ENCODE data around the gene PHGDH. TPM values are rescaled to one million over a fixed set of nuclear protein-coding genes. Genes with fewer than 3 reads are reported as not detected.
"Not testable (repeated sequence)": the region's sequence is repeated elsewhere in the genome, so short reads cannot be mapped to it uniquely, and the experiment has no call there.

The PHGDH gene
- total RNA-seq, 1 donor from 2014 or later: 99.7 TPM

GRCh38 chr1:119766374-119766794 is 54.6 kb downstream of the PHGDH start:
- no peak for DNase-seq

- no peak for DNase-seq
Measured at GRCh38 chr1:119767486-119767885, 55.8 kb downstream of the PHGDH start.

GRCh38 chr1:119768778-119769177 is 57.0 kb downstream of the PHGDH start, which contains the start of gene HMGCS2:
Gene HMGCS2 (minus strand): TSS chr1:119768905. CDS start chr1:119768844, 61 bp downstream.
- DNase-seq: no peak

- peak; percentile 67 for DNase-seq
Measured at GRCh38 chr1:119771016-119771415, 59.3 kb downstream of the PHGDH start.

- peak; percentile 44 for DNase-seq
Measured at GRCh38 chr1:119771770-119772169, 60.0 kb downstream of the PHGDH start.

- DNase-seq: no peak
Measured at GRCh38 chr1:119772298-119772697, 60.6 kb downstream of the PHGDH start.

- no peak for DNase-seq
Measured at GRCh38 chr1:119773711-119774241, 62.0 kb downstream of the PHGDH start.

GRCh38 chr1:119774746-119775490 is 63.2 kb downstream of the PHGDH start:
- no peak for DNase-seq

GRCh38 chr1:119778359-119778758 is 66.6 kb downstream of the PHGDH start:
- no peak for DNase-seq

- no peak for DNase-seq
Measured at GRCh38 chr1:119778886-119779560, 67.3 kb downstream of the PHGDH start.

GRCh38 chr1:119779869-119780356 is 68.2 kb downstream of the PHGDH start:
- DNase-seq: peak; percentile 78

GRCh38 chr1:119781434-119782210 is 69.9 kb downstream of the PHGDH start:
- no peak for DNase-seq

GRCh38 chr1:119782631-119783325 is 71.0 kb downstream of the PHGDH start:
- DNase-seq: no peak

- DNase-seq: no peak
Measured at GRCh38 chr1:119783354-119784185, 71.8 kb downstream of the PHGDH start.

GRCh38 chr1:119784191-119784781 is 72.6 kb downstream of the PHGDH start:
- peak; percentile 65 for DNase-seq

GRCh38 chr1:119786046-119786445 is 74.3 kb downstream of the PHGDH start:
- DNase-seq: not testable (repeated sequence)

- not testable (repeated sequence) for DNase-seq
Measured at GRCh38 chr1:119786473-119787050, 74.8 kb downstream of the PHGDH start.

GRCh38 chr1:119787776-119788175 is 76.0 kb downstream of the PHGDH start:
- no peak for DNase-seq

GRCh38 chr1:119790451-119791198 is 78.9 kb downstream of the PHGDH start:
- DNase-seq: peak; percentile 15

All from skin of body (tissue), 2 donors.